ENCODE data around the gene ROR1. TPM values are rescaled to one million over a fixed set of nuclear protein-coding genes. Genes with fewer than 3 reads are reported as not detected.

The ROR1 gene
- total RNA-seq, 6 experiments from 2014 or later: 0.04 to 0.58 (median 0.37) TPM

DNA sequence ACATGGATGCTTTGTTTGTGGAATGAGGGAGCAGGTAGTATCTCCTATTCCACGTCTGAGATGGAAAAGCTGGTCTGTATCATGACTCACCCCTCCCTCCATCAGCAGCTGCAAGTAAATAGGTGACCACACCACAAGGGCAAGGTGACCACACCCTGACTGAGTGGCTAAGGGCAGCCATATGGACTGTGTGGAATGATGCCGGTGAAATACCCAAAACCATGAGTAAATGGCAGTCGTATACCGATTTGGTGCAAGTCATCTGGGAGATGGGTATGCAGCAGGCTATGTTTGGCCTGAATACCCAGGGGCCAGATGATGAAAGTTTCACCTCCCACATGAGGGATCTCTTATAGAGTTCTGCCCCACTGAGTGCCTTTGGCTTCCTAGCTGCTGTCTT, 413.8 kb downstream of the ROR1 start:
- no CpG with 5 or more reads among the region's 4 CpGs for WGBS (ENCODE audit: insufficient coverage, low coverage, low lambda C conversion rate, missing lambda C conversion rate)
- no peaks in the 10 kb centered on the region for H3K4me1 ChIP-seq
- no peak for ATAC-seq

DNA sequence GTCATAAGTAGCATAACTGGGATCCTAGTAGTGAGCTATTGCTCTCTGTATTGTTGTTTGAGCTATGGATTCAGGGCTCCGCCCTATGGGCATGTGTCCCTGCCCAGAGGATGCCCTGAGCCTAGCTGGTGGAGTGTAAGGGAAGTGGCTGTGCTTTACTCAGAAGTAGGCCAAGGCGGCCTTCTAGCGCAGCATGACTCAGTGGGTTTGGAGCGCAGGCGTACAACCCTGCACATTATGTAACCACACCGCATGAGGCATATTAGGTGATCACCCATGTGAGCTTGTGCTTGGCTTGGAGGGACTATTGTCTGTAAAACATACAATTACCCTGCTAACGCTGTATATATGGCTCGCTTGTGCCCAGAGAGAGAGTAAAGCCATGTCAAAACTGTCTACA, 418.5 kb downstream of the ROR1 start:
- Histone ChIP-seq H3K9me3 (no peaks in the 10 kb centered on the region), H3K4me3 (no peak overlapping the region)
- TF ChIP-seq, protein P1, sequence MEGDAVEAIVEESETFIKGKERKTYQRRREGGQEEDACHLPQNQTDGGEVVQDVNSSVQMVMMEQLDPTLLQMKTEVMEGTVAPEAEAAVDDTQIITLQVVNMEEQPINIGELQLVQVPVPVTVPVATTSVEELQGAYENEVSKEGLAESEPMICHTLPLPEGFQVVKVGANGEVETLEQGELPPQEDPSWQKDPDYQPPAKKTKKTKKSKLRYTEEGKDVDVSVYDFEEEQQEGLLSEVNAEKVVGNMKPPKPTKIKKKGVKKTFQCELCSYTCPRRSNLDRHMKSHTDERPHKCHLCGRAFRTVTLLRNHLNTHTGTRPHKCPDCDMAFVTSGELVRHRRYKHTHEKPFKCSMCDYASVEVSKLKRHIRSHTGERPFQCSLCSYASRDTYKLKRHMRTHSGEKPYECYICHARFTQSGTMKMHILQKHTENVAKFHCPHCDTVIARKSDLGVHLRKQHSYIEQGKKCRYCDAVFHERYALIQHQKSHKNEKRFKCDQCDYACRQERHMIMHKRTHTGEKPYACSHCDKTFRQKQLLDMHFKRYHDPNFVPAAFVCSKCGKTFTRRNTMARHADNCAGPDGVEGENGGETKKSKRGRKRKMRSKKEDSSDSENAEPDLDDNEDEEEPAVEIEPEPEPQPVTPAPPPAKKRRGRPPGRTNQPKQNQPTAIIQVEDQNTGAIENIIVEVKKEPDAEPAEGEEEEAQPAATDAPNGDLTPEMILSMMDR (IDR thresholded peaks at IDR 0.05): no peak
- no peak for TF ChIP-seq POLR2A (IDR thresholded peaks at IDR 0.05)

More for the DNA sequence above, 413.8 kb downstream of the ROR1 start:
- no peak for TF ChIP-seq POLR2A (IDR thresholded peaks at IDR 0.05)
- TF ChIP-seq, protein P1 (IDR thresholded peaks at IDR 0.05): no peak
- no peak for DNase-seq
- Histone ChIP-seq H3K27me3 (no peaks in the 10 kb centered on the region), H3K4me3 (no peak overlapping the region), H3K36me3 (no peaks in the 10 kb centered on the region), H3K9me3 (no peaks in the 10 kb centered on the region), H3K27ac (no peak overlapping the region)
- intact Hi-C loops (cut with DNase I): no loop called here

DNA sequence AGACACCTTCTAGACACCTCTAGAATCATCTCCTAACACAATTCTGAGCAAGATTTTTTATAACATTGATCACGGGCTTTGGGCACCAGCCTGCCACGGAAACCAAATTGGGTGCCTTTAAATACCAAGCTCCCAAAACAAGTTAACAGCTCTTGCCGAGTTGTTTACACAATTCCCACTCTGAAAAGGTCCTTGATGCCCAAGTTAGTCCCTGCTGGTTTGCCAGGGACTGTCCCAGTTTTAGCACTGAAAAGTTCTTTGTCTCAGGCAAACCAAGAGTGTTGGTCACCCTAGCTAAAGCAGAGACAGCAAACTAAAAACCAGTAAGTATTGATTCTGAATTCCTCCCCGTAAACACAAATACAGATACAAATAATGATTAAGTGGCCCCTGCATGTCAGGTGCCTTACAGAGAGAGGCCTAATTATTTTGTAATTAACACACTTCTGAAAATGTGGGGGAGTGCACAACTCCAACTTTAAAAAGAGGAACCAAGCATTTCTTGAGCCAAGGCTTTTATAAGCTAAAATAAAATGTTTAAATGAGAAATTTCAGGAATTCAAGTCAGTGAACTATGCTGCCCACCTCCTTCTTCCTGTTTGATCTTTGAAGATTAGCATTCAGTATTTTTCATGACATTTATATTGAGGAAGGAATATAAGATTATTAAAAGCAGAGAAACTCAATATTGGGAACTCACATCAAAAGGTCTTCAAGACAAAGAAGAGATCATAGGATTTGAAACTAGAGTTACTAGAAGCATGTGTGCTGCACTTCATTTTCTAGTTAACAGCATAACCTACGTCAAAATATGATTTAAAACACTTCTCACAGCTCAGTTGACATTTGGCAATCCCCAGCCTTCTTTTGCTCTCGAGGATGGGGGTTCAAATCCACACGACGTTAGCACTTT, 420.6 kb downstream of the ROR1 start:
- no peak for DNase-seq
- no peak for ATAC-seq
- Histone ChIP-seq H3K36me3 (no peaks in the 10 kb centered on the region), H3K27ac (no peak overlapping the region), H3K9me3 (no peaks in the 10 kb centered on the region), H3K27me3 (no peaks in the 10 kb centered on the region), H3K4me3 (no peak overlapping the region), H3K4me1 (no peaks in the 10 kb centered on the region)
- 47% methylated on average over 8 of the region's 8 CpGs for WGBS (ENCODE audit: insufficient coverage, low coverage, low lambda C conversion rate, missing lambda C conversion rate)
- TF ChIP-seq POLR2A (IDR thresholded peaks at IDR 0.05): no peak
- TF ChIP-seq, protein P1 (IDR thresholded peaks at IDR 0.05): no peak
- intact Hi-C loops (cut with DNase I): no loop called here

More for the DNA sequence above, 418.5 kb downstream of the ROR1 start:
- H3K27ac ChIP-seq: no peak overlapping the region
- H3K4me1 ChIP-seq: no peaks in the 10 kb centered on the region
- DNase-seq: no peak
- no peaks in the 10 kb centered on the region for H3K27me3 ChIP-seq
- intact Hi-C loops (cut with DNase I): no loop called here
- H3K36me3 ChIP-seq: no peaks in the 10 kb centered on the region
- WGBS (ENCODE audit: insufficient coverage, low coverage, low lambda C conversion rate, missing lambda C conversion rate): 97% methylated on average over 6 of the region's 8 CpGs
- ATAC-seq: no peak

DNA sequence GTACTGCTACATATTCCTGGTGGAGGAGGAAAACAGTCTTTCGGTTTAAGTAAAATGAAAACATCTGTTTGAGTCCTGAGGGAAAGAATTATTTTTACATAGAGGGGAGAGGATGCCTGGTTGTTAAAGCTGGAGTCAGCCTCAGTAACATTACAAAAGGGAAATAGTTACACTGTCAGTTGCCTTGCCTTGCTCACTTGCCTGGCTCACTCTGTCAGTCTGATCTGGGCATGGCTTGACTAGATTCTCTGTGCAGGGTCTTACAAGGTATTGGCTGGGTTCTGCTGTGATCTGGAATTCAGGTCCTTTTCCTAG, 421.2 kb downstream of the ROR1 start:
- Histone ChIP-seq H3K4me1 (no peaks in the 10 kb centered on the region), H3K27ac (no peak overlapping the region), H3K4me3 (no peak overlapping the region), H3K9me3 (no peaks in the 10 kb centered on the region), H3K27me3 (no peaks in the 10 kb centered on the region), H3K36me3 (no peaks in the 10 kb centered on the region)
- no peak for ATAC-seq
- DNase-seq: no peak
- TF ChIP-seq, protein P1 (IDR thresholded peaks at IDR 0.05): no peak
- intact Hi-C loops (cut with DNase I): no loop called here
- 100% methylated on average over 1 of the region's 1 CpG for WGBS (ENCODE audit: insufficient coverage, low coverage, low lambda C conversion rate, missing lambda C conversion rate)

Data from right lobe of liver (tissue), 6 donors.